ENCODE measurements around the gene MAN2A2.
"Not testable (repeated sequence)": the region's sequence is repeated elsewhere in the genome, so short reads cannot be mapped to it uniquely, and the experiment has no call there.

Gene MAN2A2

GRCh38 chr15:90905306-90906180 lies 2.4 kb downstream of the MAN2A2 start:
- DNase-seq, result no peak

DNA sequence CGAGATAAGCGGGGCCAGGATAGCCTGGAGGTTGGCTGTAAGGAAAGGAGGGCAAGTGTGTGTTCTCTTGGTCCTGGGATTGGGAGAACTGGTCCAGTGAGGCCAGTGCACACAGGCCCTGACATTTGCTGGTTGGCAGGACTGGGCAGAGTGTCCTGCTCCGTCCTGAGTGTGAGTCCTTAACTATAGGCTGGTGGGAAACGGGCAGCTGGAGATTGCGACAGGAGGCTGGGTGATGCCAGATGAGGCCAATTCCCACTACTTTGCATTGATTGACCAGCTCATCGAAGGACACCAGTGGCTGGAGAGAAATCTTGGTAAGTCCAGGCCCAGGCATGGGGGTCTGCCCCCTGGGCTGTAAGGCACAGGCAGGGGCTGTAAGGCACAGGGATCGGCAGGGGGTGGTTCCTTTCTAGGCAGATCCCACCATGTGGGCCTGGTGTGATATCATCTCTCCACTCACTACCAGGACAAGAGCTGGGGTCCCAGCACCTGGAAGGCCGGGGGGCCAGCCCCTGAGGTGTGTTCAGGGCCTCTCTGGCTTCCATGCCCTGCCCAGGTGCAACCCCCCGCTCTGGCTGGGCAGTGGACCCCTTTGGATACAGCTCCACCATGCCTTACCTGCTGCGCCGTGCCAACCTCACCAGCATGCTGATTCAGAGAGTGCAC lies 3.2 kb downstream of the MAN2A2 start:
- no peak for DNase-seq

DNA sequence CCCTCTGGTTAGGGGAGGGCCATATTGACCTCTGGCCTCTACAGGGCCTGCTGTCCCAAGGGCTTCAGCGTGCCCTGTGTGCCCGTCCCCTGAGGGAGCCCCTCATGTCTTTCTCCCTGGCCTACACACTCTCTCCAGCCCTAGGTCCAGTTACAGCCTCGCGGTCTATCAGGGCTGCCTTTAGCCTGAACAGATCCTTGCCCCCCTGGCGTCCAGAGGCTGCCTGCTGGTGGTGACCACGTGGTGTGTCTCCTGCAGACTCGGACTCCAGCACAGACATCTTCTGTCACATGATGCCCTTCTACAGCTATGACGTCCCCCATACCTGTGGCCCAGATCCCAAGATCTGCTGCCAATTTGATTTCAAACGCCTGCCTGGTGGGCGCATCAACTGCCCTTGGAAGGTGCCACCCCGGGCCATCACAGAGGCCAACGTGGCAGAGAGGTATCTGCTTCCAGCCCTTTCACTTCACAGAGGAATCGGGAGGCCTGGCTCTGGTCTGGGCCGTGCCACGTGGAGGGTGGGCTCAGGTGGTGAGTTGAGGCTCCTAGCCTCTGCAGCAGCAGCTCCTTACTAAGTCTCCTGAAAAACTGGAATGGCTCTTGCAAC lies 4.1 kb downstream of the MAN2A2 start:
- no peak for DNase-seq

- DNase-seq, result no peak
Measured at GRCh38 chr15:90907838-90908507, 4.9 kb downstream of the MAN2A2 start.

DNA sequence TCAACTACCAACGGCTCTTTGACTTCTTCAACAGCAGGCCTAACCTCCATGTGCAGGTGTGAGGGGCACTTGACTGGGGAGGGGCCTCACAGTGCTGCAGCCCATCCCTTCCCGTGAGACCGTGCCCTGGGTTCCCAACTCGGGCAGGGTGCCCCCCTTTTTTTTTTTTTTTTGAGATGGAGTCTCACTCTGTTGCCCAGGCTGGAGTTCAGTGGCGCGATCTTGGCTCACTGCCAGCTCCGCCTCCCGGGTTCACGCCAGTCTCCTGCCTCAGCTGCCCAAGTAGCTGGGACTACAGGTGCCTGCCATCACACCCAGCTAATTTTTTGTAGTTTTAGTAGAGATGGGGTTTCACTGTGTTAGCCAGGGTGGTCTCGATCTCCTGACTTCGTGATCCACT lies 6.3 kb downstream of the MAN2A2 start:
- DNase-seq, result not testable (repeated sequence)

DNA sequence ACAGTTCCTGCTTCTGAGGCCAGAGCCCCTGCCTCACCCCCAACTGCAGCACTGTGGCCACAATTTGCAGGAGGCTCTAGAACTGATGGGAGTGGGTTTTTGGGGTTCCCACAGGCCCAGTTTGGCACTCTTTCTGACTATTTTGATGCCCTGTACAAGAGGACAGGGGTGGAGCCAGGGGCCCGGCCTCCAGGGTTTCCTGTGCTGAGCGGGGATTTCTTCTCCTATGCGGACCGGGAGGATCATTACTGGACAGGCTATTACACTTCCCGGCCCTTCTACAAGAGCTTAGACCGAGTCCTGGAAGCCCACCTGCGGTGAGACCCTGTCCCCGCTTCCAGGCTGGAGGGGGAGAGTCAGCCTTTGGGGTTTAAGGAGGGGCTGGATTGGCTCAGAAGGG lies 6.9 kb downstream of the MAN2A2 start:
- no peak for DNase-seq

DNA sequence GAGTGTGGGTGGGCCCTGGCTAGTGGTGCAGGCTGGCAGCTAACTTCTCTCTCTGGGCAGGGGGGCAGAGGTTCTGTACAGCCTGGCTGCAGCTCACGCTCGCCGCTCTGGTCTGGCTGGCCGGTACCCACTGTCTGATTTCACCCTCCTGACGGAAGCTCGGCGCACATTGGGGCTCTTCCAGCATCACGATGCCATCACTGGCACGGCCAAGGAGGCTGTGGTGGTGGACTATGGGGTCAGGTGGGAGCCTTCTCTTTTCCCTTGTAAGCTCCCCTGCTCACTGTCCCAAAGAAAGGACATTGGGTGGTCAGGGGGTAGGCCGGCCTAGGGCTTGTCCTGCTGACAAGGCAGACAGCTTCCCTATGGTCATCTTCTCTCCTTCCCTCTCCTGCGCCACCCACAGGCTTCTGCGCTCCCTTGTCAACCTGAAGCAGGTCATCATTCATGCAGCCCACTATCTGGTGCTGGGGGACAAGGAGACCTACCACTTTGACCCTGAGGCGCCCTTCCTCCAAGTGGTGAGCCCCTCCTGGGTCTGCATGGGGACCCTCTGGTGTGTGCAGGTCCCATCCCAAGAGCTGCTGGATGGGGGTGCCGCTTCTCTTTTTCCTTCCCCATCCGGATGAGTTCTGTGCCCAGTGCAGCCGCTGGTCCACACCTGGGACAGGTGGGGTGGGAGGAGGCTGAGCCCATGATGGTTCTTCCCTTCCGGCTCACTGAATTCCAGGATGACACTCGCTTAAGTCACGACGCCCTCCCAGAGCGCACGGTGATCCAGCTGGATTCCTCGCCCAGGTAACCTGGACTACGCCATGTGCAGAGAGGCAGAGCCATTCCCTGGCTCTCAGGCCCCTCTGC lies 7.6 kb downstream of the MAN2A2 start:
- DNase-seq, result no peak

DNA sequence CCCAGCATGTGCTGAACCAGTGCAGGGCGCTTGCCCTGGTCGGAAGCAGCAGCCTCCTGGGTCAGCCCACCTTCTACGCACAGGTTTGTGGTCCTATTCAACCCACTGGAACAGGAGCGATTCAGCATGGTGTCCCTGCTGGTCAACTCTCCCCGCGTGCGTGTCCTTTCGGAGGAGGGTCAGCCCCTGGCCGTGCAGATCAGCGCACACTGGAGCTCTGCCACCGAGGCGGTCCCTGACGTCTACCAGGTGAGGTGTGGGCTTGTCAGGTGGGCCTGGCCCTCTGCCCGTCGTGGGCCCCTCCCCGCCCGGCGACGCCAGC lies 8.2 kb downstream of the MAN2A2 start:
- no peak for DNase-seq

DNA sequence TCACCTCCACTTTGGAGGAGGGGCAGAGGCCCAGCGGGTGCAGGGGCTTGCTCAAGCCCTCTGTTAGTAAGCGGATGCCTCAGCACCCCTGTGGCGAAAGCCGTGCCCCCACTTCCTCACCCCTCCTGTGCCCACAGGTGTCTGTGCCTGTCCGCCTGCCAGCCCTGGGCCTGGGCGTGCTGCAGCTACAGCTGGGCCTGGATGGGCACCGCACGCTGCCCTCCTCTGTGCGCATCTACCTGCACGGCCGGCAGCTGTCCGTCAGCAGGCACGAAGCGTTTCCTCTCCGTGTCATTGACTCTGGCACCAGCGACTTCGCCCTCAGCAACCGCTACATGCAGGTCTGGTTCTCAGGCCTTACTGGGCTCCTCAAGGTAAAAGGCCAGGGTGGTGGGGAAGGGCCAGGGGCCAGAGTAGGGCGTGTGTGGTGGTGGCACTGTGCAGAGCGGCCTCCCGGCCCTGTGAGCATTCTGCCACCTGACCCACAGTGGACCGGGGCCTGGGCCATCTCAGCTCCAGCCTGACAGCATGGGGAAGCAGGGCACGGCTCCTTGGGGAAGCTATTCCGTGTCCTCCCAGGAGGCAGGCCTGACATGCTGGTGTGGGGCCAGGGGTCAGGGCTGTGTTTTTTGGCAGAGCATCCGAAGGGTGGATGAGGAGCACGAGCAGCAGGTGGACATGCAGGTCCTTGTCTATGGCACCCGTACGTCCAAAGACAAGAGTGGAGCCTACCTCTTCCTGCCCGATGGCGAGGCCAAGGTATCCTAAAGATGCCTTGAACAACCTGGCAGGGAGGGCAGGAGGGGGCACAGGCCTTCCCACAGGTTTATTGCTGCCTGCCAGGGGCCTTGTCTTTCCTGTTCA lies 9.0 kb downstream of the MAN2A2 start:
- DNase-seq, result no peak

DNA sequence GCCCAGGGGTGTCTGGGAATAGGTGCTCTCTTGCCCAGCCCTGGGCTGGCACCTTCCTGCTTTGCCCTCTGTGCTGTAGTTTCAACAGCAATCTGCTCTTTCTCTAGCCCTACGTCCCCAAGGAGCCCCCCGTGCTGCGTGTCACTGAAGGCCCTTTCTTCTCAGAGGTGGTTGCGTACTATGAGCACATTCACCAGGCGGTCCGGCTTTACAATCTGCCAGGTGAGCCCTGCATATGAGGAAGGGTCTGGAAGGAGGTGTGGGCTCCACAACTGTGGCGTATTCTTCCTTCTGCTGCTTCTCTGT lies 9.6 kb downstream of the MAN2A2 start:
- no peak for DNase-seq

DNA sequence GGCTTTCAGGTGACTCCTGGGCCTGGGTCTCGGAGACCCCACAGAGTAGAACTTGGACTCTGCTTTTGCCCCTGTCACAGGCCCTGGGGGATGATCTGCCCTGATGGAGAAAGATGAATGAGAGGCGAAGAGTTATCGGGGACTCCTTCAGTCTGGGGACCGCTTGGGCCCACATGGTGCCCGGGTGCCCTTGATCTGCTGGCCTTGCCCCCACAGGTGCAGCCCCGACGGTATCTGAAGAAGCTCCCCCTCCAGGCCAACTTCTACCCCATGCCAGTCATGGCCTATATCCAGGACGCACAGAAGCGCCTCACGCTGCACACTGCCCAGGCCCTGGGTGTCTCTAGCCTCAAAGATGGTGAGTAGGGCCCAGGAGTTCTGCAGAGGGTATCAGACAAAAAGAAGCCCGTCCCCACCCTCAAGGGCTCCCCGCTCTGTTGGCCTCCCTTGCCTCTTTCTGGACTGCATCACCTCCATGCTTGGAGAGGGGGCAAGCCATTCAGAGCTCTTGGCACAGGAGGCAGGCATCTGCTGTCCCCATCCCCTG lies 10.4 kb downstream of the MAN2A2 start:
- DNase-seq, result no peak

- DNase-seq, result peak in 1 of 2 donors; percentile 33
Measured at GRCh38 chr15:90914305-90915080, 11.4 kb downstream of the MAN2A2 start.

DNA sequence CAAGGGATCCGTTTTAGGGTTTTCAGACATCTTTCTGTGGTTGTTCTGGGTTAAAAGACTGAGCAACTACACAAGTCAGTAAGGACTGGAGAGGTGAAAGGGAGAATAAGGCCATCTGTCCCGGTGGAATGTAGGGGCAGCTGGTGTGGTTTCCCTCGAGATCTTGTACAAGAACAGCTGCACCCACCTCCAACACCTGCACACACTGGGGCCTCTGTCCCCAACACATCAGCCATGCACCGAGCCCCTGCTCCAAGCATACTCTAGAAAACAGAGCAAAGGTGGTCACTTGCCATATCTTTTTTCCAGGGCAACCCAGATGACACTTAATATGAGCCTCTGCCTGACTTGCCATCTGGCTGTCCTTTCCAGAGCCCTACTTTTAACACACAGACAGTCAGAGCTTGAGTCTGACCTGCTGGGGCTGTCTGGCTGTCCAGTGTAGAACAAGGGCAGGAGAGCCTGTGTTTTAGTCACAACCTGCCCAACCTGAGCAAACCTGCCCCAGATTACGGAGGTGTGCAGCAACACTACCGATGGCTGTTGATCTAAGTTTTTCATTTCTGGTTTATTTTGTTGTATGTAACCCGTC lies 12.2 kb downstream of the MAN2A2 start:
- no peak for DNase-seq

DNA sequence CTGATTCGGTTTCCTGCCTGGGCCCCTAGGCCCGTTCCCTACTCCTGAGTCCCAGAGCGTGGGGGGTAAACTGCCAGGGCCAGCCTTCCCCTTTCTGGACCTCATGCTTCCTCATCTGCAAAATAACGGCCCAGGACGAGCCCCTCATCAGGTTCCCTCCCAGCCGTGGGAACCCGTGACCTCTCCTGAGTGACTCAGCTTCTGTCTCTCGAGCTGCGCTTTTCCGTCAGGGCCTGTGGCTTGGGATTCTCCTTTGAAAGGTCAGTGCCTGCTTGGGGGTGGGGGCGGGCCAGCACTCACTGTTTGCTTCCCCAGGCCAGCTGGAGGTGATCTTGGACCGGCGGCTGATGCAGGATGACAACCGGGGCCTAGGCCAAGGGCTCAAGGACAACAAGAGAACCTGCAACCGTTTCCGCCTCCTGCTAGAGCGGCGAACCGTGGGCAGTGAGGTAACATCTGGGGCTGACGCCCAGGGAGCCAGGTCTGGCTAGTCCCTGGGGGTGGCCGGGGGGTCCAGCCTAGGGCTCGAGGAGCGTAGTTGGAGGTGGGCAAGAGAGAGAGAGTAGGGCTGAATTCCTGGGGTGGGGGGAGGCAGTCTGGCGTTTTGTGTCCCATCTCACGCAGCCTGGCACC lies 12.8 kb downstream of the MAN2A2 start:
- peak in 1 of 2 donors; percentile 76 for DNase-seq

GRCh38 chr15:90916461-90916860 lies 13.4 kb downstream of the MAN2A2 start:
- DNase-seq, result no peak

DNA sequence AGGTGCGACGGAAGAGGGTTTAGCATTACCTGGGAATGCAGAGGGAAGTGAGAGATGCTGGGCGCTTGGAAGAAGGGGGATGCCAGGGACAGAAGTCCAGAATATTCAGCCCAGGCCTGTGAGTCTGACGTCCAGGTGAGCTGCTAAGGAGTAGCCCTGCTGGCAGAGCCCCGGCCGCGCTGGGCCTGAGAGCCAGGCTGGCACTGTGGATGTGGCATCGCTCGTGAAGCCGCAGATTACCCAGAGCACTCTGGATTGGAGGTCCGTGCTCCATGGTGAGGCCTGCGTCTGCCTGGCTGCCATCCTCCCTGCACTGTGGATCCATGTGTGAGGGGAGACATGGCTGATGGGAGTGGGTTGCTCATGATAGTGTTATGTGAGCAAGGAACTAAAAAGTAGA lies 14.5 kb downstream of the MAN2A2 start:
- DNase-seq, result no peak

DNA sequence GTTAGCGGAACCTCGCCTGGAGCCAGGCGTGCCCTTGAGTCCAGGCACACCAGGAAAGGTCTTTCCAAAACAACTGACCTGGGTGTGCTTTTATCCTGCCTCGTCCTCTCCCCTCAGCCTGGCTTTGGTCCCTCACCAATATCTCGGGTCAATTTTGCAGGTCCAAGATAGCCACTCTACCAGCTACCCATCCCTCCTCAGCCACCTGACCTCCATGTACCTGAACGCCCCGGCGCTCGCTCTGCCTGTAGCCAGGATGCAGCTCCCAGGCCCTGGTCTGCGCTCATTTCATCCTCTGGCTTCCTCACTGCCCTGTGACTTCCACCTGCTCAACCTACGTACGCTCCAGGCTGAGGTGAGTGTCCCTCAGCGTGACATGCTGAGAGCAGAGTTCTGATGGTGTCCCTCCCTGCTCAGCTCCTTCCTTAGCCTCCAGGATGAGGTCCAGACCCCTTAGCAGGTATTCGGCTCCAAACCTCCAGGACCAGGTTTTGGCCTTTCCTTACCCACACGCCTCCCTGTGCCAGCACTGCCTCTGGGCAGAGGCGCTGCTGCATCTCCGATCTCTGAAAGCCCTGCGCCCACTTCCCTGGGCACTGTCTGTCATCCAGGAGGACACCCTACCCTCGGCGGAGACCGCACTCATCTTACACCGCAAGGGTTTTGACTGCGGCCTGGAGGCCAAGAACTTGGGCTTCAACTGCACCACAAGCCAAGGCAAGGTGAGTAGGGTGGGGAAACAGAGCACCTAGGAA lies 15.1 kb downstream of the MAN2A2 start:
- DNase-seq, result no peak

DNA sequence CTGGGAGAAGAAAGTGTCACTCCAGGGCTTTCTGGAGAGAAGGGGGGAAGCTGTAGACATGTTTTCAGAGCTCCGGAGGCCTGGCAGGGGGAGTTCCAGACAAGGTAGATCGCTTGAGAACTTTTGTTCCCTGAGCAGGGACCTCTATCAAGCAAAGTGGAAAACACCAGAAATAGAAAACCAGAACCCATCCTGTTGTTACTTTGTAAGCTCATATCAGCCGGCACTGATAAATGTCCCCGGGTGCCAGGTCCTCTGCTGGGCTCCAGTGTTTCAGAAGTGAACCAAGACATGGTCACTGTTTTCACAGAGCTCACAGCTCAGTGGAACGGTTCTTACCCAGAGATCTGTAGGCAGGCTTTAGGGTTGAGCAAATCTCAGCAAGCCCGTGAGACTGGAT lies 15.7 kb downstream of the MAN2A2 start:
- no peak for DNase-seq

DNA sequence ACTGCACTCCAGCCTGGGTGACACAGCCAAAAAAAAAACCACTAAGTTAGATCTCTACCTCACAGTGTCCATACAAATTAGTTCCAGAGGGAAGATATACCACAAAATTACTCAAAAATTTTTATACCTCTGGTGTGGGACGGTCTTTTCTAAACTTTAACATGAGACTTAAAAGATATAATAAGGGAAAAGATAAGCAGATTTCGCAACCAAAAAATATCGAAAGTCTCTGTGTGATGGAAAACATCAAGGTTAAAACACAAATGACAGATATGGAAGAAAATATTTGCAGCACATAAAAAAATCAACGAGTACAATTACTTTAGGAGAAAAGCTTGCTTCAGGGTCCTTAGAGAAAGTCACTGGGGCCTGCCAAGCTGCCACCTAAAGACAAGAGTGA lies 18.8 kb downstream of the MAN2A2 start:
- no peak for DNase-seq

Data from CD4-positive, alpha-beta T cell treated with Interleukin-1 beta for 1 hour (primary cell).